HG02571 (cell line): ENCODE results near the gene HHATL.

Source experiments
- ATAC-seq: cut with Tn5 transposase; IDR thresholded peaks from one replicate; pipeline ENCODE4 v1.9.1; 2021; ENCODE audit warnings: mild to moderate bottlenecking, moderate library complexity; ENCODE audit not compliant: unreplicated experiment

Gene HHATL

DNA sequence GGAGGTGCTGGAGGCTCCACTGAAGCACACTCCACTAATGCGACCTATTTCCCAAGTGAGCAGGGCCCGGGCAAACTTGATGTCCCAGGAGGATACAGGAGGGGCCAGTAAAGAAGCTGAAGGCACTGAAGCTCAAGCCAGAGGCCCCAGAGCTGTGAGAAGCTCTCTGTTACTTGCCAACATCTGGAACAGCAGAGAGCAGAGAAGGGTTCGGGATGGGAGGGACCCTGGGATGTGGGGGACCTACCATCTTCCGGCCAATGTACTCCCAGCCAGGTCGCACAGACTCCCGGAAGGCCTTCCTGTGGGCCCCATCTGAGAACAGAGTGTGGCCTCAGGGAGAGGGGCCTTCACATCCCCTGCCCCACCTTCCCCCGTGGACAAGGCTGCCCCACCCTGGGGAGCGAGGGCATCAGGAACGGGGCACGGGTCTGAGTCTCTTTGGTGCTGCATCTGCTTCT lies 3.1 kb downstream of the HHATL start:
- no peak for ATAC-seq

- ATAC-seq = no peak
Observed at GRCh38 chr3:42698911-42699230, 3.7 kb downstream of the HHATL start.

DNA sequence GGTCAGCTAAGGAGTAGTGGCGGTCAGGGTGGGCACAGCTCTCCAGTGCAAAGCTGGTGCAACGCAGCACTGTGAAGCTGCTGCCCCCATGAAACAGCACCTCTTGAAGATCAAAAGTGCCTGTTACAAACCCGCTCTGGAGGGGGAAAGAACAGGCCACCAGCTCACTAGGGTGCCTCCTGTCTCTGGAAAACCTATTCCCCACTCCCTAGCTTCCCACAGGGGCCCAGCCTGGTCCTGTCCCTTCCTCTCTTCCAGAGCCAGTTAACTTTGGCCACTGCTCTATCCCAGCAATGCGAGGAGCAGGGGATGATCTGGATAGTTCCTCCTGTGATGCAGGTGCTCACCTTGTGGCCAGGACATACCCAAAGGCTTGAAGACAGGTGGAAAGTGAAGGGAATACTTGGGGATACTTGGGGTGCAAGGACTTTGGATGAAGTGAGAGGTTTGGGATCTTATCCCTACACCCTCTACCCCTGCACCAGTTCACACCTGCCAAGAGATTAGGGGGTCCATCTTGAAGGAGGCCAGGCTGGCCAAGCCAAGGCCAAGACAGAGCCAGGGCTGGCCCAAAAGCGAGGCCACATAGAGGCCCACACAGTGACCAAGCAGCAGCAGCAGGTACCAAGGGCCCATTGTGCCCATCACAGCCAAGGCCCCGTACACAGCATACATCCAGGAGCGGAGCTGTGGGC lies 4.2 kb downstream of the HHATL start:
- no peak for ATAC-seq

DNA sequence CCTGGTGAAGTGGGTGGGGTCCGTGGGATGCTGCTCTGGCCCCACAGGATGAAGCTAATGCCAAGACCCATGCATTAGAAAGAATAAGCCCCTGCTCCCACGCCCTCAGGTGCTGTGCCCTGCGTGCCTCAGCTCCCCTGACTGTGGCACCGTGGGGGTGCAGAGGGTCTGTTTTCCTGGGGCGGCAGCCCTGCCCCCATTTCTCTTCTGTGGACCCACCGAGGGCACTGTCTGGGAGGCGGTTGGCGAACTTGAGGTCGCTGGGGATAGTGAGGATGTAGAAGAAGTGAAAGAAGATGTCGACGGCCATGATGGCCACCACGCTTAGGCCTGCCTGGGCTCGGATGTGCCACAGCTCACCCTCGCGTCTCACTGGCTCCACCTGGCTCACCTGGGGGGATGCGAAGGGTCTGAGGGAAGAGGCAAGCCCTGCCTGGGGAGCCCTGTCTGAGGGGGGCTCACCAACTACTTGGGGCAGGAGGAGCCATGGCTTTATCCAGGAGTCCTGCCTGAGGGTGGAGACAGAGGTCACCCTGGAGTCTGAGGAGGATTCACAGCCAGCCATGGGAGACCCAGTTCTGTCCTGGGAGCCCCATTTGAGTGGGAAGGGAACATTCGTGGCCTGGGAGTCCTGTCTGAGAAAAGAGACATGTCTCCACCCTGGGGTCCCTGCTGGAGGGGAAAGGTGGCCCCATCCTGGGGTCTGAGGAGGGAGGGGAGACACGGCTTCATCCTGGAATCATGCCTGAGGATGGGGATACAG lies 5.1 kb downstream of the HHATL start:
- no peak for ATAC-seq

DNA sequence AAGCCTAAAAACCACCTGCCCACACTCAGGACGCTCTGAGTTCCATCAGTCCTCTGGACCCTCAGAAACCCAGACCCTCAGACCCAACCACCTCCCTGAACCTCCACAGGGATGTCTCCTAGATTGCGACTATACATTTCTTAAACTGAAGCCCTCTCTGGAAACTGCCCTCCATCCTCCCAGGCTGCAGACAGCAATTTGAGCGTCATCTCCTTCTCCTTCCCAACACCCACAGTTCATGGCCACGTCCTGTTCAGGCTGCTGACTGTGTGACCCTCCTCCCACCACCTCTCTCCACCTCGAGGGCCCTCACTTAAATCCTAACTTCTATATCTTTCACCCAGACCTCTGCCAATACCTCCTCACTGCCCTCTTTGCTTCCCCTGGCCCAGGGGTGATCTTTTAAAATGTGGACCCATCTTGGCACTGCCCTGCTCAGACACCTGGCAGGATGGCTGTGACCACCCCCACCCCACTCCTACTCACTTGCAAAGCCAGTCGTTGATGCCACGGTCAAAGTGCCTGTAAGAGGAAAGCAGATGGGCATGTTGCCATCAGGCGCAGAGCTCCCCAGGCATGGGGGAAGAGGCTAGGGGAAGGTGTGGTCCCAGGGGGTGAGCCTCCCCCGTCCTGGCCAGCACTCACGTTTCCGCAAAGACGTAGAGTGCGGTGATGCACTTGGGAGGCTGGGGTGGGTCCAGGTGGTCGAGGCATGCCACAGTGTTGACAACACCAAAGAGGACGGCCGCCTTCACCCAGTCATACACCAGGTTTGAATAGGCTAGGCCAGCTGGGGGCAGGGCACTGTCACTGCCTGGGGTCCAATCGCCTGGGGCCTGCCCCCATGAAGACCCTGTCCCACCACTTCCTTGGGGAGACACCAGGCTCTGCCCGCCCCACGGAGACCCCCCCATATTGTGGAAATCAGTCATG lies 6.0 kb downstream of the HHATL start:
- no peak for ATAC-seq

GRCh38 chr3:42694366-42694765 lies 8.2 kb downstream of the HHATL start:
- no peak for ATAC-seq

DNA sequence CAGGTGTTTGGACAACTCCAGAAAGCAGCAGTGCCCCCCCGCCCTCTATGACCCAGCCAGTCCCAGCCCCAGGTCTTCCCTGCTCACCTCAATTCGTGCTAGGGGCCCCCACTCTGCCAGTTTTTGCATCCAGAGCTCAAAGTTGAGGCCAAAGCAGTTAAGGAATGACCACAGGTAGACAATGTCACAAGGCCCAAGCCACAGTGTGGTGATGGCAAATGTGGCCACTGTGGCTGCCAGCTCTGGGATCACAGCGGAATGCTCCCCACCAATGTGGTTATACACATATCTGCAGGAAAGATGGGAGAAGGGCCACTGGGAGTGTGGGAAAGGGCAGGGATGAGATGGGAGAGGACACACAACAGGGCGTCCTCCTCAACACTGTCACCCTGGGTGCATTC lies 9.1 kb downstream of the HHATL start:
- ATAC-seq = no peak

GRCh38 chr3:42692667-42693529 lies 9.7 kb downstream of the HHATL start:
- no peak for ATAC-seq

GRCh38 chr3:42691816-42692666 lies 10.6 kb downstream of the HHATL start:
- ATAC-seq = no peak

- ATAC-seq = no peak
Observed at GRCh38 chr3:42690766-42691680, 11.6 kb downstream of the HHATL start.

DNA sequence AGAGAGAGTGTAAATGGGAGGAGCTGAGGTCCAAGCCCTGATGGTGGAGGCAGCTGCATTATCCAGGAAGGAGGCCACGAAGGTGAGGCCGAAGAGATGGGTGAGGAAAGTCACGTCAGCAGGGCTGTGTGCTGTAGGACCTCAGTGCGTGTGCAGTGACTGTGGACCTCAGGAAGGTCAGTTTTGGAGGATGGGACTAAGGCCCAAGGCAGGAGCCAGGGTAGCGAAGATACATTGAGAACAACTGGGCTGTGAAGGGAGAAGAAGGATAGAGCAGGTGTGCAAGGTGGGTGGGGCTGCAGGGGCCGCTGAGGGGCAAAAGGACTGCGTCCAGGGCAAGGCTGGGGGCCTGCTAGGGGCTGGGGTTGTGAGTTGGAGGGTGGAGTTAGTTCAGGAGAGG lies 12.4 kb downstream of the HHATL start:
- ATAC-seq = no peak

GRCh38 chr3:42689421-42690014 lies 13.1 kb downstream of the HHATL start:
- no peak for ATAC-seq

GRCh38 chr3:42688487-42689420 lies 13.8 kb downstream of the HHATL start:
- ATAC-seq = no peak

DNA sequence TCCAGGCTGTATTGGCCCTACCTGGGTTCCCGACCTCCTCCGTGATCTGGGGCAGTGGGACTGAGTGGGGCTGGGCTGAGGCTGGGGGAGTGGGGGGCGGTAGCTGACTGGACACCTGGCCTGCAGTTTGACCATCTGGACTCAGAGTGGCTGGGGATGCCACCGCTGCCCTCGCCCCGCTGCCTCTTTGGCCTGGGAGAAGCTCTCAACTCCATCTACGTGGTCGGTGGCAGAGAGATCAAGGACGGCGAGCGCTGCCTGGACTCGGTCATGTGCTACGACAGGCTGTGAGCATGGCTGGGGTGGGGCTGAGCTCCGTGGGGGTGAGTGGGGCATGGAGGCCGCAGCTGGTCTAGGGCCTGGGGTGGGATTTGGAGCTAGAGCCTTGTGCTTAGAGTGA lies 14.6 kb downstream of the HHATL start:
- no peak for ATAC-seq

- no peak for ATAC-seq
Observed at GRCh38 chr3:42686832-42687650, 15.6 kb downstream of the HHATL start.
